Right lobe of liver (tissue), 6 donors: ENCODE measurements around the gene TRIP6. TPM values are rescaled to one million over a fixed set of nuclear protein-coding genes. Genes with fewer than 3 reads are reported as not detected.
"Not testable (repeated sequence)": the region's sequence is repeated elsewhere in the genome, so short reads cannot be mapped to it uniquely, and the experiment has no call there.

Source experiments
- ATAC-seq, 4 donors: fragments of 200-7000 bp; cut with Tn5 transposase; one replicate each; pipeline ENCODE4 v1.9.1; 2020; ENCODE audit warnings: mild to moderate bottlenecking in 4 of 4, moderate library complexity in 4 of 4
- DNase-seq, 3 donors: peaks; one replicate each; pipeline ENCODE4 v3.0.0-alpha.2; 2020
- H3K27ac ChIP-seq, 3 donors: fragments of 200-600 bp; one replicate each; pipeline ENCODE4 v1.8.0; 2022
- H3K27me3 ChIP-seq, 2 donors: fragments of 200-600 bp; one replicate each; pipeline ENCODE4 v1.8.0; 2022
- H3K36me3 ChIP-seq, 4 donors: fragments of 200-600 bp; sonication (generic) in 1 of 4; one replicate each; pipeline versions ENCODE4 v1.5.1 to v1.8.0; 2017 to 2022; ENCODE audit warnings: control low read depth in 1 of 4
- H3K4me1 ChIP-seq, 4 donors: fragments of 200-600 bp; sonication (generic) in 1 of 4; one replicate each; pipeline versions ENCODE4 v1.5.1 to v1.8.0; 2017 to 2022; ENCODE audit warnings: control low read depth in 1 of 4
- H3K4me3 ChIP-seq, 3 donors: fragments of 200-600 bp; one replicate each; pipeline ENCODE4 v1.8.0; 2022
- H3K9me3 ChIP-seq, 4 donors: fragments of 200-600 bp; sonication (generic) in 1 of 4; one replicate each; pipeline versions ENCODE4 v1.5.1 to v1.8.0; 2017 to 2022; ENCODE audit warnings: control low read depth in 1 of 4
- CTCF ChIP-seq, 4 donors: fragments of 200-600 bp in 3 of 4; fragments of 450-650 bp in 1 of 4; IDR thresholded peaks; one replicate each; pipeline versions ENCODE4 v1.5.1 to v1.8.0; 2016 to 2022; ENCODE audit warnings: antibody characterized with exemption in 4 of 4, mild to moderate bottlenecking in 2 of 4
- POLR2A ChIP-seq: fragments of 450-650 bp; IDR thresholded peaks from one replicate; pipeline ENCODE4 v1.6.1; 2017; ENCODE audit warnings: antibody characterized with exemption, mild to moderate bottlenecking
- WGBS: methylation state at CpG from one replicate; pipeline ENCODE4 v1.1.6; 2018; ENCODE audit warnings: low coverage, low lambda C conversion rate; ENCODE audit not compliant: insufficient coverage; ENCODE audit errors: missing lambda C conversion rate; 5-methylcytosine and 5-hydroxymethylcytosine counted together
- intact Hi-C, 2 donors: fragments of 100-400 bp; cut with DNase I; formaldehyde crosslinking; loops; one replicate each; pipeline versions ENCODE4 v1.11.2 to v1.14.1; 2022
- microRNA-seq, 2 donors: library from miRNA; unstranded; fragments of <30 nt; microRNA quantifications; one replicate each; pipeline ENCODE4, GENCODE V29; 2019 to 2020
- small RNA-seq, 2 experiments: library from RNA; depleted of rRNA; stranded (forward); fragments of <200 nt; gene quantifications; one replicate each; pipeline ENCODE3, GENCODE V24; 2016
- total RNA-seq, 6 experiments: library from RNA; depleted of rRNA in 2 of 6; stranded (reverse); fragments of >200 nt in 2 of 6; fragmentation: NEBNext Ultra II Directional in 3 of 6; extraction: Animal tissue kit (Norgen Biotek cat#: 25700) in 3 of 6; gene quantifications; one replicate each; pipeline versions ENCODE4 v1.1.0 to v1.2.4, GENCODE V29; 2016 to 2023
- donor health status: DM: no; HTN: yes; CAD: no.
- donor health status: DM: no; HTN: no; CAD: no.
- donor health status: DM: no; HTN: no; CAD: no.
- donor health status: DM: no; HTN: yes; CAD: no.
- donor health status: DM: no; HTN: yes; CAD: no.

The TRIP6 gene
- total RNA-seq, 6 experiments from 2014 or later, result 21.4 to 58.6 (median 43.2) TPM

- no peak for TF ChIP-seq POLR2A
- peak in 1 of 4 donors; percentile 18 for TF ChIP-seq CTCF (IDR thresholded peaks at IDR 0.05)
- H3K4me1 ChIP-seq, result peaks cover 0 to 34% (median 14%) of the 10 kb centered on the region in 4 donors
- peak overlapping the region; percentile 62 to 71 (median 66) for H3K27ac ChIP-seq
- 29% methylated on average over 15 of the region's 15 CpGs for WGBS
- H3K9me3 ChIP-seq, result no peaks in the 10 kb centered on the region
- peak; percentile 89 to 97 (median 92) for ATAC-seq
- intact Hi-C loops, result no loop called here
- no peak overlapping the region for H3K4me3 ChIP-seq
- H3K36me3 ChIP-seq, result no peaks in the 10 kb centered on the region
- H3K27me3 ChIP-seq, result no peaks in the 10 kb centered on the region
- DNase-seq, result peak; percentile 86 to 98 (median 93)
These were observed 47.2 kb downstream of the TRIP6 start for GRCh38 chr7:100914208-100914878.

GRCh38 chr7:100914879-100915447 lies 47.8 kb downstream of the TRIP6 start:
- WGBS, result 81% methylated on average over 5 of the region's 8 CpGs
- peaks cover 0 to 34% (median 14%) of the 10 kb centered on the region in 4 donors for H3K4me1 ChIP-seq
- no peak for DNase-seq
- ATAC-seq, result peak in 1 of 4 donors; percentile 50
- no peaks in the 10 kb centered on the region for H3K36me3 ChIP-seq
- H3K9me3 ChIP-seq, result no peaks in the 10 kb centered on the region
- TF ChIP-seq POLR2A (no peak), CTCF (IDR thresholded peaks at IDR 0.05) (no peak)
- no peak overlapping the region for H3K4me3 ChIP-seq
- H3K27me3 ChIP-seq, result no peaks in the 10 kb centered on the region
- peak overlapping the region; percentile 62 to 66 (median 65) for H3K27ac ChIP-seq
- intact Hi-C loops, result no loop called here

GRCh38 chr7:100919335-100919734 lies 52.1 kb downstream of the TRIP6 start:
- H3K36me3 ChIP-seq, H3K27ac ChIP-seq, intact Hi-C loops, H3K27me3 ChIP-seq, H3K9me3 ChIP-seq, DNase-seq, ATAC-seq, H3K4me3 ChIP-seq: not testable (repeated sequence)
- H3K4me1 ChIP-seq, result peaks cover 0 to 17% (median 10%) of the 10 kb centered on the region in 4 donors
- WGBS, result 89% methylated on average over 4 of the region's 5 CpGs

- WGBS, result 72% methylated on average over 4 of the region's 9 CpGs
- ATAC-seq, DNase-seq, H3K27me3 ChIP-seq, H3K9me3 ChIP-seq, intact Hi-C loops, H3K4me3 ChIP-seq, H3K36me3 ChIP-seq, H3K27ac ChIP-seq: not testable (repeated sequence)
- H3K4me1 ChIP-seq, result peaks cover 0 to 13% (median 5%) of the 10 kb centered on the region in 4 donors
These were observed 52.7 kb downstream of the TRIP6 start for GRCh38 chr7:100919779-100920437.

- Histone ChIP-seq H3K4me3 (no peak overlapping the region), H3K27me3 (no peaks in the 10 kb centered on the region), H3K36me3 (no peaks in the 10 kb centered on the region), H3K9me3 (no peaks in the 10 kb centered on the region), H3K27ac (no peak overlapping the region), H3K4me1 (peaks cover 0 to 6% (median 2%) of the 10 kb centered on the region in 4 donors)
- DNase-seq, result no peak
- intact Hi-C loops, result no loop called here
- no peak for TF ChIP-seq POLR2A
- TF ChIP-seq CTCF (IDR thresholded peaks at IDR 0.05), result no peak
- ATAC-seq, result no peak
These were observed 53.9 kb downstream of the TRIP6 start for GRCh38 chr7:100921039-100921438.

Small RNAs within 50 kb of the gene (microRNA-seq; reads per million reads assigned to microRNA genes)
- gene MIR6875, result 0 to 0.58 reads per million in 2 donors

Small RNAs within 50 kb of the gene (small RNA-seq; reads per million reads assigned to genes)
- gene RN7SL549P (0 reads per million in 2 experiments), gene RN7SL750P (0 reads per million in 2 experiments)

Other genes with a start within 250 kb of the TRIP6 start
- gene TFR2, start 225.8 kb upstream of the TRIP6 start, total RNA-seq, result 100 to 1,000 TPM; 413 to 669 (median 501) TPM
- not detected for gene ACTL6B, start 210.9 kb upstream of the TRIP6 start, total RNA-seq
- gene GNB2, start 193.6 kb upstream of the TRIP6 start, total RNA-seq, result 100 to 1,000 TPM in 3 of 6 experiments, 10 to 100 TPM in 3; 75.6 to 133 (median 106) TPM
- 10 to 100 TPM in 4 of 6 experiments, 1 to 10 TPM in 2; 6.6 to 25.1 (median 15.5) TPM for gene GIGYF1, start 173.1 kb upstream of the TRIP6 start, total RNA-seq
- gene POP7, start 161.3 kb upstream of the TRIP6 start, total RNA-seq, result 10 to 100 TPM; 13.0 to 52.2 (median 29.2) TPM
- gene EPO, start 146.9 kb upstream of the TRIP6 start, total RNA-seq, result 10 to 100 TPM in 3 of 6 experiments, 1 to 10 TPM in 1, under 1 TPM in 2; 0.20 to 84.5 (median 12.7) TPM
- gene ZAN, start 133.8 kb upstream of the TRIP6 start, total RNA-seq, result under 1 TPM in 2 of 6 experiments, not detected in 4; 0.02 to 0.31 TPM
- gene EPHB4, start 39.9 kb upstream of the TRIP6 start, total RNA-seq, result 10 to 100 TPM; 23.9 to 43.7 (median 36.8) TPM
- 10 to 100 TPM in 2 of 6 experiments, 1 to 10 TPM in 4; 7.1 to 10.6 (median 9.2) TPM for gene SLC12A9, start 14.7 kb upstream of the TRIP6 start, total RNA-seq
- gene SRRT, start 7.7 kb downstream of the TRIP6 start, total RNA-seq, result 10 to 100 TPM; 22.4 to 65.7 (median 49.1) TPM
- gene UFSP1, start 22.3 kb downstream of the TRIP6 start, total RNA-seq, result 1 to 10 TPM; 1.0 to 3.4 (median 2.1) TPM
- 1 to 10 TPM in 5 of 6 experiments, under 1 TPM in 1; 0.59 to 6.0 (median 3.0) TPM for gene ACHE, start 28.5 kb downstream of the TRIP6 start, total RNA-seq
- 10 to 100 TPM in 3 of 6 experiments, 1 to 10 TPM in 3; 3.2 to 12.8 (median 8.9) TPM for gene MUC3A, start 82.1 kb downstream of the TRIP6 start, total RNA-seq
- not detected for gene MUC12, start 102.2 kb downstream of the TRIP6 start, total RNA-seq
- gene MUC17, start 152.7 kb downstream of the TRIP6 start, total RNA-seq, result not detected
- gene TRIM56, start 218.1 kb downstream of the TRIP6 start, total RNA-seq, result 10 to 100 TPM in 5 of 6 experiments, 1 to 10 TPM in 1; 9.2 to 19.7 (median 17.6) TPM